WI38 (cell line): ENCODE data around the gene CLUH.

Experiments
- H3K4me3 ChIP-seq: 2 replicates; pipeline ENCODE4 v1.5.1; 2011; ENCODE audit warnings: low read depth, mild to moderate bottlenecking, control low read depth, low read length
- TF ChIP-seq, protein P1 (sequence below): IDR thresholded peaks from 2 replicates; pipeline ENCODE4 v1.5.1; 2012; ENCODE audit warnings: low read depth, mild to moderate bottlenecking, control low read depth, low read length

Gene CLUH

DNA sequence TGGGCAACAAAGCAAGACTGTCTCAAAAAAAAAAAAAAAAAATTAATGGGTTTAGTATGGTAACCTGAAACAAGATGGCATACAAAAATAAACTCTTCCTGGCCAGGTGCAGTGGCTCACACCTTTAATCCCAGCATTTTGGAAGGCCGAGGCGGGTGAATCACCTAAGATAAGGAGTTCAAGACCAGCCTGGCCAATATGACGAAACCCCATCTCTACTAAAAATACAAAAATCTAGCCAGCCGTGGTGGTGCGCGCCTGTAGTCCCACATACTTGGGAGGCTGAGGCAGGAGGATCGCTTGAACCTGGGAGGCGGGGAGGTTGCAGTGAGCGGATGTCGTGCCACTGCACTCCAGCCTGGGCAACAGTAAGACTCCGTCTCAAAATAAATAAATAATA lies 62.4 kb downstream of the CLUH start:
- TF ChIP-seq, protein P1, sequence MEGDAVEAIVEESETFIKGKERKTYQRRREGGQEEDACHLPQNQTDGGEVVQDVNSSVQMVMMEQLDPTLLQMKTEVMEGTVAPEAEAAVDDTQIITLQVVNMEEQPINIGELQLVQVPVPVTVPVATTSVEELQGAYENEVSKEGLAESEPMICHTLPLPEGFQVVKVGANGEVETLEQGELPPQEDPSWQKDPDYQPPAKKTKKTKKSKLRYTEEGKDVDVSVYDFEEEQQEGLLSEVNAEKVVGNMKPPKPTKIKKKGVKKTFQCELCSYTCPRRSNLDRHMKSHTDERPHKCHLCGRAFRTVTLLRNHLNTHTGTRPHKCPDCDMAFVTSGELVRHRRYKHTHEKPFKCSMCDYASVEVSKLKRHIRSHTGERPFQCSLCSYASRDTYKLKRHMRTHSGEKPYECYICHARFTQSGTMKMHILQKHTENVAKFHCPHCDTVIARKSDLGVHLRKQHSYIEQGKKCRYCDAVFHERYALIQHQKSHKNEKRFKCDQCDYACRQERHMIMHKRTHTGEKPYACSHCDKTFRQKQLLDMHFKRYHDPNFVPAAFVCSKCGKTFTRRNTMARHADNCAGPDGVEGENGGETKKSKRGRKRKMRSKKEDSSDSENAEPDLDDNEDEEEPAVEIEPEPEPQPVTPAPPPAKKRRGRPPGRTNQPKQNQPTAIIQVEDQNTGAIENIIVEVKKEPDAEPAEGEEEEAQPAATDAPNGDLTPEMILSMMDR: no peak

DNA sequence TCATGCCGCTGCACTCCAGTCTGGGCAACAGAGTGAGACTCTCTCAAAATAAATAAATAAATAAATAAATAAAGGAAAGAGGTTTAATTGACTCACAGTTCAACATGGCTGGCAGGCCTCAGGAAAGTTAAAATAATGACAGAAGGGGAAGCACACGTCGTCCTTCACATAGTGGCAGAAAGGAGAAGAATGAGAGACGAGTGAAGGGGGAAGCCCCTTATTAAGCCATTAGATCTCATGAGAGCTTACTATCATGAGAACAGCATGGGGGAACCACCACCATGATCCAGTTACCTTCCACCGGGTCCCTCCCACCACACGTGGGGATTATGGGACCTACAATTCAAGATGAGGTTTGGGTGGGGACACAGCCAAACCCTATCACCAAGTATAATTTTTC lies 63.6 kb downstream of the CLUH start:
- H3K4me3 ChIP-seq: no peak overlapping the region
- TF ChIP-seq, protein P1: no peak

More for the DNA sequence above, 62.4 kb downstream of the CLUH start:
- no peak overlapping the region for H3K4me3 ChIP-seq

DNA sequence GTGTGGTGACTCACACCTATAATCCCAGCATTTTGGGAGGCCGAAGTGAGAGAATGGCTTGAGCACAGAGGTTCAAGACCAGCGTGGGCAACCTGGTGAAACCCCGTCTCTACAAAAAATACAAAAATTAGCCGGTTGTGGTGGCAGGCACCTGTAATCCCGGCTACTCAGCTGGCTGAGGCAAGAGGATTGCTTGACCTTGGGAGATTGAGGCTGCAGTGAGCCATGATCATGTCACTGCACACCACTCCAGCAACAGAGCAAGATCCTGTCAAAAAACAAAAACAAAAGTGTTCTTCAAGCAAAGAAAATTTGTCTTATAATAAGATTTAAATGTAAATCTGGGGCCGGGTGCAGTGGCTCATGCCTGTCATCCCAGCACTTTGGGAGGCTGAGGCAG lies 66.6 kb downstream of the CLUH start:
- TF ChIP-seq, protein P1: no peak
- H3K4me3 ChIP-seq: no peak overlapping the region
